HS-27A (cell line): ENCODE data around the gene ANKRD11.
"Not testable (repeated sequence)": the region's sequence is repeated elsewhere in the genome, so short reads cannot be mapped to it uniquely, and the experiment has no call there.

Experiments used
- DNase-seq: peaks from one replicate; pipeline ENCODE4 v3.0.0-alpha.2; 2012; ENCODE audit warnings: low read depth, missing footprints

Gene ANKRD11

GRCh38 chr16:89328412-89329400 is 161.7 kb downstream of the ANKRD11 start:
- not testable (repeated sequence) for DNase-seq

- DNase-seq = no peak
Observed at GRCh38 chr16:89326721-89327120, 163.6 kb downstream of the ANKRD11 start.

GRCh38 chr16:89325861-89326471 is 164.4 kb downstream of the ANKRD11 start:
- DNase-seq = no peak

- no peak for DNase-seq
Observed at GRCh38 chr16:89324056-89325010, 166.0 kb downstream of the ANKRD11 start.

- DNase-seq = no peak
Observed at GRCh38 chr16:89323120-89323960, 167.0 kb downstream of the ANKRD11 start.

GRCh38 chr16:89322321-89323119 is 167.8 kb downstream of the ANKRD11 start:
- DNase-seq = no peak

- DNase-seq = no peak
Observed at GRCh38 chr16:89320782-89321501, 169.4 kb downstream of the ANKRD11 start.

GRCh38 chr16:89319886-89320781 is 170.2 kb downstream of the ANKRD11 start:
- peak; percentile 51 for DNase-seq

- DNase-seq = no peak
Observed at GRCh38 chr16:89319631-89319885, 170.8 kb downstream of the ANKRD11 start.

GRCh38 chr16:89318871-89319630 is 171.3 kb downstream of the ANKRD11 start:
- no peak for DNase-seq

GRCh38 chr16:89318430-89318758 is 172.0 kb downstream of the ANKRD11 start:
- DNase-seq = no peak

GRCh38 chr16:89317729-89318429 is 172.5 kb downstream of the ANKRD11 start:
- no peak for DNase-seq

GRCh38 chr16:89317101-89317671 is 173.2 kb downstream of the ANKRD11 start:
- no peak for DNase-seq

- DNase-seq = no peak
Observed at GRCh38 chr16:89316701-89317100, 173.7 kb downstream of the ANKRD11 start.

- DNase-seq = peak; percentile 48
Observed at GRCh38 chr16:89315791-89316581, 174.4 kb downstream of the ANKRD11 start.

GRCh38 chr16:89315271-89315670 is 175.1 kb downstream of the ANKRD11 start:
- no peak for DNase-seq
